A673 (cell line): ENCODE measurements around the gene MYO5B. TPM values are rescaled to one million over a fixed set of nuclear protein-coding genes. Genes with fewer than 3 reads are reported as not detected.

ENCODE experiments used
- BruUV-seq: library from RNA; stranded (reverse); fragments of 400-500 nt; replicated peaks from 2 replicates; lab custom pipeline; 2021; lab: Mats Ljungman, UMichigan
- CTCF ChIA-PET: fragments of 300-600 bp; sonication (Branson Sonifier 250); formaldehyde crosslinking; loops from one replicate; lab custom pipeline; 2022; ENCODE audit warnings: antibody characterized with exemption; lab: Charles Lee
- POLR2A ChIA-PET: fragments of 300-600 bp; sonication (Branson Sonifier 250); formaldehyde crosslinking; loops from one replicate; lab custom pipeline; 2022; ENCODE audit warnings: antibody characterized with exemption; ENCODE audit not compliant: low non-redundant PET; lab: Charles Lee
- DNase-seq: peaks from one replicate; pipeline ENCODE4 v3.0.0-alpha.2; 2015; ENCODE audit warnings: low spot score
- H3K27ac ChIP-seq: fragments of 200-600 bp; sonication (generic); 2 replicates; pipeline ENCODE4 v1.5.1; 2016; ENCODE audit warnings: mixed run types, low read depth, mild to moderate bottlenecking, mixed read lengths, antibody characterized with exemption, low read length; ENCODE audit not compliant: poor library complexity, severe bottlenecking
- H3K27me3 ChIP-seq: fragments of 200-600 bp; sonication (generic); replicated peaks from 2 replicates; pipeline ENCODE4 v1.6.1; 2017; ENCODE audit warnings: mixed run types, low read depth, mild to moderate bottlenecking, mixed read lengths, antibody characterized with exemption, low read length; ENCODE audit not compliant: insufficient read depth, poor library complexity
- H3K36me3 ChIP-seq: fragments of 200-600 bp; sonication (generic); 2 replicates; pipeline ENCODE4 v1.6.1; 2016; ENCODE audit warnings: mixed run types, mild to moderate bottlenecking, mixed read lengths, antibody characterized with exemption, low read length; ENCODE audit not compliant: insufficient read depth, poor library complexity, severe bottlenecking
- H3K4me1 ChIP-seq: fragments of 200-600 bp; sonication (generic); 2 replicates; pipeline ENCODE4 v1.6.1; 2017; ENCODE audit warnings: mixed run types, mild to moderate bottlenecking, mixed read lengths, antibody characterized with exemption, low read length; ENCODE audit not compliant: insufficient read depth, poor library complexity, severe bottlenecking
- H3K4me3 ChIP-seq: fragments of 200-600 bp; sonication (generic); 2 replicates; pipeline ENCODE4 v1.5.1; 2016; ENCODE audit warnings: low read depth, mixed run types, mild to moderate bottlenecking, mixed read lengths, low read length; ENCODE audit not compliant: poor library complexity, severe bottlenecking
- H3K9me3 ChIP-seq: fragments of 200-600 bp; sonication (generic); 2 replicates; pipeline ENCODE4 v1.6.1; 2016; ENCODE audit warnings: mixed run types, low read depth, mild to moderate bottlenecking, mixed read lengths, antibody characterized with exemption, low read length; ENCODE audit not compliant: poor library complexity, severe bottlenecking
- EZH2 ChIP-seq: fragments of 200-600 bp; sonication (generic); IDR thresholded peaks from 2 replicates; pipeline ENCODE4 v1.6.1; 2017; ENCODE audit warnings: borderline replicate concordance, low read depth, mild to moderate bottlenecking, mixed read lengths, antibody characterized with exemption, low read length; ENCODE audit not compliant: poor library complexity, severe bottlenecking
- intact Hi-C: fragments of 100-400 bp; cut with micrococcal nuclease; formaldehyde crosslinking; loops from one replicate; pipeline ENCODE4 v1.10.0; 2022; ENCODE audit not compliant: unreplicated experiment
- total RNA-seq: library from RNA; stranded (reverse); gene quantifications from 2 replicates; pipeline ENCODE4 v1.2.3, GENCODE V29; 2021
- TF ChIP-seq, protein P1 (sequence below): fragments of 300-800, 200-600 bp; sonication (generic); conservative IDR thresholded peaks from 2 replicates; pipeline ENCODE4 v1.5.1; 2017; ENCODE audit warnings: low read depth, mild to moderate bottlenecking, antibody characterized with exemption, low read length, moderate library complexity, mixed read lengths

Gene MYO5B
- total RNA-seq, 1 experiment from 2014 or later: 0.30 TPM

DNA sequence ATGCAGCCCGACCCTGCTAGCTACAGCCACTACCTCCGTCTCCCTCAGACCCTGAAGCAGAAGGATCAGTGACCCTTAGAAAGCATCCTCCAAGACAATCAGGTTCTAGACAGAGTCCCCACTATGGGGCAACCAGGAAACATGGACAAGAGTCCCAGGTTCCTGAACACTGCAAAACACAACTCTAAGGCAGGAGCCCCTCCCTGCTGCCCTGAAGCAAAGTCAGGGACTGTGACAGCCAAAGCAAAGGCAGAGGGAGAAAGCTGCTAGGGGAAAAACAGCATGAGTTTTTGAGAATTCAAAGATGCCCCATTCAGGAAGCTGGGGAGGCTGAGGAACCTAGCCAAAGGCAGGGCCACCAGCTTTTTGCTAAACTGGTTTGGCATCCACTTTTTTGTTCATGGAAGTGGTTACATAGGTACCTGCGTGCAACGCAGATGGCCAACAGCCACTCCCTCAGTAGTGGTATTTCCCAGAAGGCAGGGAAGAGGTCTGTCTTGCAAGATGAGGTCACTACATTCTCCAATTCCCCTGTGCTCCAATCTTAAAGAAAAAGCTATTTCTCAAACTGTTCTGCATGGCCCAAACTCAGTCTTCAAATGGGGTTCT lies 33.2 kb downstream of the MYO5B start:
- ChIA-PET CTCF (no interaction called here), POLR2A (no interaction called here)
- BruUV-seq: no TSS peak
- H3K4me3 ChIP-seq: no peak overlapping the region
- no peaks in the 10 kb centered on the region for H3K36me3 ChIP-seq
- peaks cover 49% of the 10 kb centered on the region for H3K27me3 ChIP-seq
- intact Hi-C loops: no loop called here
- H3K4me1 ChIP-seq: no peaks in the 10 kb centered on the region
- H3K9me3 ChIP-seq: no peaks in the 10 kb centered on the region
- no peak for DNase-seq
- TF ChIP-seq, protein P1, sequence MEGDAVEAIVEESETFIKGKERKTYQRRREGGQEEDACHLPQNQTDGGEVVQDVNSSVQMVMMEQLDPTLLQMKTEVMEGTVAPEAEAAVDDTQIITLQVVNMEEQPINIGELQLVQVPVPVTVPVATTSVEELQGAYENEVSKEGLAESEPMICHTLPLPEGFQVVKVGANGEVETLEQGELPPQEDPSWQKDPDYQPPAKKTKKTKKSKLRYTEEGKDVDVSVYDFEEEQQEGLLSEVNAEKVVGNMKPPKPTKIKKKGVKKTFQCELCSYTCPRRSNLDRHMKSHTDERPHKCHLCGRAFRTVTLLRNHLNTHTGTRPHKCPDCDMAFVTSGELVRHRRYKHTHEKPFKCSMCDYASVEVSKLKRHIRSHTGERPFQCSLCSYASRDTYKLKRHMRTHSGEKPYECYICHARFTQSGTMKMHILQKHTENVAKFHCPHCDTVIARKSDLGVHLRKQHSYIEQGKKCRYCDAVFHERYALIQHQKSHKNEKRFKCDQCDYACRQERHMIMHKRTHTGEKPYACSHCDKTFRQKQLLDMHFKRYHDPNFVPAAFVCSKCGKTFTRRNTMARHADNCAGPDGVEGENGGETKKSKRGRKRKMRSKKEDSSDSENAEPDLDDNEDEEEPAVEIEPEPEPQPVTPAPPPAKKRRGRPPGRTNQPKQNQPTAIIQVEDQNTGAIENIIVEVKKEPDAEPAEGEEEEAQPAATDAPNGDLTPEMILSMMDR: no peak
- no peak for TF ChIP-seq EZH2
- H3K27ac ChIP-seq: no peak overlapping the region

DNA sequence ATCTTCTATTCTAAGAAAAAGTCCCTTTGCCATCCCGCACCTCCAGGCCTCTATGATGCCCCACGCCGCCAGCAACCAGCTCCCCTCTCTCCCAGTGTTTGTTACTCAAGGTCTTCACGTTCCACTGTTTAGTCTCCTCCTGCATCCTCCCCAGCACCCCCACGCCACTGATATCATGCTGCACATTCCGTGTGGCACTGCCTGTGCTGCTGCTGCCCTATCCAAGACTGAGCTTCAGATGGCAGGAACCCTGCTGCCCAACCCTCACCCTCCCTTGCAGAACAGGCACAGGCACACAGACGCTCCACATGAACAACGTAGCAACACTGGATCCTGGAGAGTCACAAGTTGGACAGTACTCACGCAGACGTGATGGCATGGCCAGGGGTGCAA lies 35.3 kb downstream of the MYO5B start:
- Histone ChIP-seq H3K27ac (no peak overlapping the region), H3K9me3 (no peaks in the 10 kb centered on the region), H3K36me3 (no peaks in the 10 kb centered on the region), H3K4me1 (no peaks in the 10 kb centered on the region), H3K4me3 (no peak overlapping the region), H3K27me3 (peaks cover 44% of the 10 kb centered on the region)
- intact Hi-C loops: no loop called here
- BruUV-seq: no TSS peak
- TF ChIP-seq, protein P1: no peak
- TF ChIP-seq EZH2: no peak
- CTCF ChIA-PET: no interaction called here
- no peak for DNase-seq
- POLR2A ChIA-PET: no interaction called here

DNA sequence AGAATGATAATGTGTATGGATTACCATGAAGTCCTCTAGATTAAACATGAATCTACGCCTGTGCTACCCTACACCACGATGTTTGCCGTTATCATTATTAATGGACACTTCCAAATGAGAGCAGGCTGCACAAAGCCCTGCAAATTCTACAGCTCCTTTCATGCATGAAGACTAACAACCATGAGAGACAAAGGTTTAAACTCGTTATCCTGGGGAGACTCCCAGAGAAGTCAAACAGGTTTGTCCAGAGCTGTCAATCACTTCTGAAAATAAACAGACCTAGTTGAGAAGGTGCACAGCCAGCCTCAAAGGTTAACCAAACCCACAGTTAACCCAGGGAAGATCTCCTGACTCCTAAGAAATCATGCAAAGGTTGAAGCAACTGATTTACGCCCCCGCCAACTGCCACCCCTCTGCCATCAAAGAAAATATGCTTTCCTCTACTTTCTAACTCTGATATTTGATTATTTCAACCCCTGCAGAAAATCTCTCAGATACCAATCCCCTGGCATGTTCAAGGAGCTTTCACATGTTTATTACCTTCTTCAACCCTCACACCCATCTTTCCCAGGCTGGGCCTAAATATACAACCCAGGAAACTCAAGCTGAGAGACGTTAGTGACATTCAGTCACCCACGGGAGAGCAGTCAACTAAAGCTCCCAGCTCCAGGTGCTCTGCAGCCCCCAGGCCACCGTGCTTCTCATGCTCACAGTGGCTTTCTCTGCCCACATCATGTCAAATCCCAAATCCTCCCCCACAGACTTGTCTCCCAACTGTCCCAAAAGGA lies 35.9 kb downstream of the MYO5B start:
- BruUV-seq: no TSS peak
- intact Hi-C loops: no loop called here
- ChIA-PET CTCF (no interaction called here), POLR2A (no interaction called here)
- DNase-seq: no peak
- Histone ChIP-seq H3K4me1 (no peaks in the 10 kb centered on the region), H3K9me3 (no peaks in the 10 kb centered on the region), H3K4me3 (no peak overlapping the region), H3K27ac (no peak overlapping the region), H3K27me3 (peaks cover 42% of the 10 kb centered on the region), H3K36me3 (no peaks in the 10 kb centered on the region)
- TF ChIP-seq, protein P1: no peak
- TF ChIP-seq EZH2: no peak
